ENCODE measurements around the gene GPC6. TPM values are rescaled to one million over a fixed set of nuclear protein-coding genes. Genes with fewer than 3 reads are reported as not detected.

GPC6 gene
- total RNA-seq, 4 donors from 2014 or later: 2.7 to 5.7 (median 4.4) TPM

DNA sequence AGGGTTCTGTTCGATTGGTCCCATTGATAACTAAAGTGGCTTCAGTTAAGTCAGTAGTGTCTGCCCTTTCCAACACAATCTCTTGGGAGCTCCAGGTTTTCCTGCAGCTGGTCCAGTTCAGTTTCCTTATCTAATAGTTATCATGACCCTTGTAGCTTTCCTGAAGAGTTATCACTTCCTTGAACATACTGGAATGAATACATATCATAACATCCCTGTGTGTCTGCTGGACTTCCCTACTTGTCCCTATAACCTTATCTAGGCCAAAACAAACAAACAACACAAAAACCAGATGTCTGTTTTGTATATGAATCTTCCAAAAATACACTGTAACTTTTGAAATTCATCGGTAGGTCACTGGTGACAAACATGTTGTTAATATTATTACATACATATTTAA lies 1085.3 kb downstream of the GPC6 start:
- Histone ChIP-seq H3K4me3 (no peak overlapping the region), H3K9me3 (no peaks in the 10 kb centered on the region), H3K36me3 (no peaks in the 10 kb centered on the region), H3K4me1 (peaks cover 5% of the 10 kb centered on the region), H3K27ac (no peak overlapping the region), H3K27me3 (no peaks in the 10 kb centered on the region)
- TF ChIP-seq EP300 (IDR thresholded peaks at IDR 0.05) (no peak), POLR2A (IDR thresholded peaks at IDR 0.05) (no peak), POLR2AphosphoS5 (IDR thresholded peaks at IDR 0.05) (no peak)
- TF ChIP-seq, protein P1, sequence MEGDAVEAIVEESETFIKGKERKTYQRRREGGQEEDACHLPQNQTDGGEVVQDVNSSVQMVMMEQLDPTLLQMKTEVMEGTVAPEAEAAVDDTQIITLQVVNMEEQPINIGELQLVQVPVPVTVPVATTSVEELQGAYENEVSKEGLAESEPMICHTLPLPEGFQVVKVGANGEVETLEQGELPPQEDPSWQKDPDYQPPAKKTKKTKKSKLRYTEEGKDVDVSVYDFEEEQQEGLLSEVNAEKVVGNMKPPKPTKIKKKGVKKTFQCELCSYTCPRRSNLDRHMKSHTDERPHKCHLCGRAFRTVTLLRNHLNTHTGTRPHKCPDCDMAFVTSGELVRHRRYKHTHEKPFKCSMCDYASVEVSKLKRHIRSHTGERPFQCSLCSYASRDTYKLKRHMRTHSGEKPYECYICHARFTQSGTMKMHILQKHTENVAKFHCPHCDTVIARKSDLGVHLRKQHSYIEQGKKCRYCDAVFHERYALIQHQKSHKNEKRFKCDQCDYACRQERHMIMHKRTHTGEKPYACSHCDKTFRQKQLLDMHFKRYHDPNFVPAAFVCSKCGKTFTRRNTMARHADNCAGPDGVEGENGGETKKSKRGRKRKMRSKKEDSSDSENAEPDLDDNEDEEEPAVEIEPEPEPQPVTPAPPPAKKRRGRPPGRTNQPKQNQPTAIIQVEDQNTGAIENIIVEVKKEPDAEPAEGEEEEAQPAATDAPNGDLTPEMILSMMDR (IDR thresholded peaks at IDR 0.05): no peak
- WGBS: 78% methylated on average over 2 of the region's 2 CpGs
- DNase-seq (ENCODE audit: low spot score in 2 of 2): no peak

DNA sequence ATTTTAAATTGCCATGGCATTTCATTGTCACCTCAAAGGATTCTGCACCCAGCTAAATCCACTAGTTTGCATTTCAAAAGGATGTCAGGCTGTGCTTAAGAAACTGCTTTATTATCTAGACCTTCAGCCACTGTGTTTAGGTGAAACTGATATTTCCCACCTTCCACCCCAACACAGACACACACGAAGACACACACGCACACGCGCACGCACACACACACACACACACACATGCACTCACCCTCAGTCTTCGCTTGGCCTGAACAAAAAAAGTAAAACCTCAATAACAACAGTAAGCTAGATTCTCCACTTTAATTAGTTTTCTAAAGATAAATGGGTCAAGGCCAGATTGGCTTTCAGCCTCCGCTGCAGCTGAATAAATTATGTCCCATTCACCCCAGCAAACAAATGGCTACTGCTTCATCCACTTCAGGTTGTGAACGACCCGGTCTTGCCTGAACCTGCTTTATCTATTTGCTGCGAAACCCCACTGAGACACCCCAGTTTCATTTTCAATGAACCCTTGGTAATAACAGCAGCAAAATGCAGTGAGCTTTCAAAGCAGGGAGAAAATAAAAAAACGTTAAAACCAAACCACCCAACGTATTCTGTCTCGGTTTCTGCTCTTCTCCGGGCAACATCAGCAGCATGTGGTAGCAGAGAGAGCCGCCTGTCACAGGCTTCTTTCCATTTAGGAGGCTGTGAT lies 1086.1 kb downstream of the GPC6 start:
- H3K27ac ChIP-seq: no peak overlapping the region
- H3K36me3 ChIP-seq: no peaks in the 10 kb centered on the region
- H3K27me3 ChIP-seq: no peaks in the 10 kb centered on the region
- DNase-seq (ENCODE audit: low spot score in 2 of 2): no peak
- no peak for TF ChIP-seq POLR2AphosphoS5 (IDR thresholded peaks at IDR 0.05)
- TF ChIP-seq, protein P1 (IDR thresholded peaks at IDR 0.05): no peak
- no peak for TF ChIP-seq EP300 (IDR thresholded peaks at IDR 0.05)
- TF ChIP-seq POLR2A (IDR thresholded peaks at IDR 0.05): no peak
- WGBS: 74% methylated on average over 15 of the region's 15 CpGs
- no peaks in the 10 kb centered on the region for H3K9me3 ChIP-seq
- peaks cover 5% of the 10 kb centered on the region for H3K4me1 ChIP-seq
- H3K4me3 ChIP-seq: no peak overlapping the region

DNA sequence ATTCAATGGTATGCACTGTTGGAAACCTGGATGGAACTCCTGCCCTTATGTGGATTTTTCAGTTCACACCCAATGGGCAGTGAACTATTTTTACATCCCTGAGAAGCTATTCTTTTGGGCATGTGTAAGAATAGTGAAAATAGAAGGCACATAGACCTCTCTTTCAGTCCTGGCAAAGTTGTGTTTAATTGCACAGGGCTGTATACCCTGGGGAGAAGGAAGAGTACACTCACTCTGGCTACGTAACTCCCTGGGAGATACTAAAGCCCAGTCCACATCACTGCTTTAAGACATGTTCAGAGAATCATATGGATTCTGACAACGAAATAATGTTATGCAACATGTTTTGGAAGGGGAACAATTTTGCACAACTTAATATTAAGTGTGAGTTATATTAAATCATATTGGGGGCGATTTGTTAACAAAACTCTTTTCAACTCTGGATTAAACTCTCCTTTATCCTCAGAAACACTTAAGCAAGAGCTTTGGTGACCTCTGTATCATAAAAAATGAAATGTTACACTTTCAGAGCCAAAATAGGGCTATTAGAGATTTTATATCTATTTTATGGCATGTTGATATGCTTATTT lies 1086.8 kb downstream of the GPC6 start:
- Histone ChIP-seq H3K27ac (no peak overlapping the region), H3K9me3 (no peaks in the 10 kb centered on the region), H3K36me3 (no peaks in the 10 kb centered on the region), H3K27me3 (no peaks in the 10 kb centered on the region), H3K4me1 (peaks cover 5% of the 10 kb centered on the region), H3K4me3 (no peak overlapping the region)
- no peak for DNase-seq (ENCODE audit: low spot score in 2 of 2)
- TF ChIP-seq, protein P1 (IDR thresholded peaks at IDR 0.05): no peak
- no peak for TF ChIP-seq POLR2A (IDR thresholded peaks at IDR 0.05)
- no peak for TF ChIP-seq EP300 (IDR thresholded peaks at IDR 0.05)
- no peak for TF ChIP-seq POLR2AphosphoS5 (IDR thresholded peaks at IDR 0.05)
- 89% methylated on average over 3 of the region's 3 CpGs for WGBS

DNA sequence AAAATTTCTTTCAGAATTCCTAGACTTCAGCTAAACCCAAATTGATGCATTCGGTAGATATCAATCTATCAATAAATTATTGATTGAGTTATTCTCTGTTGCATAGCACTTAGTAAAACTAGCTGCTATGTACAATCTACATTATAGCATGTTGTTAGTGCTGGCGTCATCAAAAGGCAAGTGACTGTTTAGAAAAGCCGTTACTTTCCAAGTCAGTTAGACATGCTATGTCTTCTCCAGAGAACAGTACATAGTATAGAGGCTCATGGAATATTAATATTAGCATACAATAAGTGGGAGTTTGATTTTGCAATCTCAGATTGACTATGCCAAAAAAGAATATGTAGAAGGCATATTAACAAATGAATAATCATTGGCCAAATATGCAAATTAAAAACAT lies 1087.3 kb downstream of the GPC6 start:
- Histone ChIP-seq H3K9me3 (no peaks in the 10 kb centered on the region), H3K4me3 (no peak overlapping the region), H3K27me3 (no peaks in the 10 kb centered on the region), H3K27ac (no peak overlapping the region), H3K4me1 (peaks cover 5% of the 10 kb centered on the region), H3K36me3 (no peaks in the 10 kb centered on the region)
- DNase-seq (ENCODE audit: low spot score in 2 of 2): no peak
- WGBS: 83% methylated on average over 3 of the region's 3 CpGs
- TF ChIP-seq, protein P1 (IDR thresholded peaks at IDR 0.05): no peak

DNA sequence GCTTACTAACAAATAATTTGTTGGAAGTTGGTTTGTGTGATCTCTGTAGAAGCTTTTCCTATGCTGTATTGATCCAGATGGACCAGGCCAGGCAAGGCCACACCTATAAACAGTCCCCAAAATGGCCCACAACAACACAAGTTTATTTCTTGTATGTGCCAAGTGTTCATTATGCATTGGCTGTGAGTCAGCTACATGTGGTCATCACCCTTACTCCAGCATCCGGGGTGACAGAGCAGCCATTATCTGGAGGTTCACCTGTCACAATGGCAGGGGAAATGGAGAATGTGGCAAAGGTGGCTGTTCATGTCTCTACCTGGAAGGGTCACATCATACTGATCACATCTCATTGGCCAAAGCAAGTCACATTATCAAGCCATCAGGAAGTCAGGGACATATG lies 1088.6 kb downstream of the GPC6 start:
- Histone ChIP-seq H3K9me3 (no peaks in the 10 kb centered on the region), H3K36me3 (no peaks in the 10 kb centered on the region), H3K4me1 (no peaks in the 10 kb centered on the region), H3K4me3 (no peak overlapping the region), H3K27ac (no peak overlapping the region), H3K27me3 (no peaks in the 10 kb centered on the region)
- 83% methylated on average over 1 of the region's 1 CpG for WGBS
- TF ChIP-seq POLR2A (IDR thresholded peaks at IDR 0.05) (no peak), POLR2AphosphoS5 (IDR thresholded peaks at IDR 0.05) (no peak), EP300 (IDR thresholded peaks at IDR 0.05) (no peak)
- TF ChIP-seq, protein P1 (IDR thresholded peaks at IDR 0.05): no peak
- DNase-seq (ENCODE audit: low spot score in 2 of 2): no peak

All from suprapubic skin (tissue), 4 donors.